ENCODE measurements around the gene TK2. TPM values are rescaled to one million over a fixed set of nuclear protein-coding genes. Genes with fewer than 3 reads are reported as not detected.

Gene TK2
- total and polyA plus RNA-seq, 9 of the 15 experiments (the other 6 are each of a cell fraction or from before 2014, with no cell fraction given): 1.1 to 10.2 (median 5.3) TPM

DNA sequence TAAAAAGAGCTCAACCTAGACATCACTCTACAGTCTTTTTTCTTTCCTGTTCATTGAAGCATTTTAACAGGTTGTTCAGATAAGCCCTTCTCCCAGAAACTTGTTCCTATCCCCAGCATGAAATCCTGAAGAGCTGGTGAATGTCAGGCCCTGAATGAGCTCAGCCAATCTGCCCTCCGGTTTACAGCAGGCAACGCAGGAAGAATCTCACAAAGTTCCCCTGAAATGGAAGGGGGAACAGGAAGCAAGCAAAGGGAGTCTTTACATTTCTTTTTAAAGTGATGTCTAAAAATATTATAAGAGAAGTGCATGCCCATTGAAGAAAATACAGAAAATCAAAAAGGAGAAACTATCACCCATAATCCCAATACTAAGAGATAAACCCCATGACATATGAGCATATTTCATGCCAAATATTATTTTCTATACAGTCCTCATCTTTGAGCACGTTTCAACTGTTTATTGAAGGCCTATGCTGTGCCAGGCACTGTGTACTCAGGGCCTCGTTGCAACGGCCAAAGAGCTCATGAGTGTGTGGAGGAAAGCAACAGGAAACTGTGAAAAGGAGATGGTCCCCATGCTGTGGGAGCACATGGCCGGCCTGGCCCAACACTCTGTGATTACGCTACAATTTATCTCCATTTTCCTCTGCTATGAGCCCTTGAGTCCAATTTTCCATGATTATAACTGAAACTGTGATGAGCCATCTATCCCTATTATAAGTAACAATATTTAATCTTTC is 5.7 kb downstream of the TK2 start:
- TF ChIP-seq MAFG (tag; conservative IDR thresholded peaks at IDR 0.05) (no peak), ZNF134 (CRISPR knock-in tag; conservative IDR thresholded peaks at IDR 0.05) (no peak)
- TF ChIP-seq, protein P1, sequence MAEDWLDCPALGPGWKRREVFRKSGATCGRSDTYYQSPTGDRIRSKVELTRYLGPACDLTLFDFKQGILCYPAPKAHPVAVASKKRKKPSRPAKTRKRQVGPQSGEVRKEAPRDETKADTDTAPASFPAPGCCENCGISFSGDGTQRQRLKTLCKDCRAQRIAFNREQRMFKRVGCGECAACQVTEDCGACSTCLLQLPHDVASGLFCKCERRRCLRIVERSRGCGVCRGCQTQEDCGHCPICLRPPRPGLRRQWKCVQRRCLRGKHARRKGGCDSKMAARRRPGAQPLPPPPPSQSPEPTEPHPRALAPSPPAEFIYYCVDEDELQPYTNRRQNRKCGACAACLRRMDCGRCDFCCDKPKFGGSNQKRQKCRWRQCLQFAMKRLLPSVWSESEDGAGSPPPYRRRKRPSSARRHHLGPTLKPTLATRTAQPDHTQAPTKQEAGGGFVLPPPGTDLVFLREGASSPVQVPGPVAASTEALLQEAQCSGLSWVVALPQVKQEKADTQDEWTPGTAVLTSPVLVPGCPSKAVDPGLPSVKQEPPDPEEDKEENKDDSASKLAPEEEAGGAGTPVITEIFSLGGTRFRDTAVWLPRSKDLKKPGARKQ (CRISPR knock-in tag; IDR thresholded peaks at IDR 0.05): no peak
- TF ChIP-seq, protein P2, sequence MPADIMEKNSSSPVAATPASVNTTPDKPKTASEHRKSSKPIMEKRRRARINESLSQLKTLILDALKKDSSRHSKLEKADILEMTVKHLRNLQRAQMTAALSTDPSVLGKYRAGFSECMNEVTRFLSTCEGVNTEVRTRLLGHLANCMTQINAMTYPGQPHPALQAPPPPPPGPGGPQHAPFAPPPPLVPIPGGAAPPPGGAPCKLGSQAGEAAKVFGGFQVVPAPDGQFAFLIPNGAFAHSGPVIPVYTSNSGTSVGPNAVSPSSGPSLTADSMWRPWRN (IDR thresholded peaks at IDR 0.05; ENCODE audit: low read depth): no peak
- ChIA-PET CTCF (ENCODE audit: low intra/inter-chr PET ratio) (no interaction called here), POLR2A (interaction anchor here (0.6 to 2.5 kb wide), 3 partner anchors 8 to 17 kb away, joined by 3 to 16 read pairs (median 5); partner anchors contain the start of gene CKLF)
- H3K36me3 ChIP-seq (ENCODE audit: control insufficient read depth, insufficient read depth, low read length): no peaks in the 10 kb centered on the region
- in situ Hi-C loops (cut with MboI) (no loop called here), intact Hi-C loops (cut with micrococcal nuclease) (no loop called here)
- no peak for ATAC-seq
- H3K4me2 ChIP-seq (ENCODE audit: insufficient read depth, low read length): no peak overlapping the region
- H3K27me3 ChIP-seq (ENCODE audit: control insufficient read depth in 2 of 2, insufficient read depth in 2 of 2, low read length in 2 of 2): no peaks in the 10 kb centered on the region
- no peak overlapping the region; the same call in 1 of the 2 replicates for H2AFZ ChIP-seq (ENCODE audit: low read depth, low read length)
- H3K9me3 ChIP-seq (replicated peaks; ENCODE audit: control insufficient read depth, insufficient read depth, low read depth, low read length): no peaks in the 10 kb centered on the region
- H3K9me1 ChIP-seq (ENCODE audit: control insufficient read depth, insufficient read depth, low read length): peaks cover 2% of the 10 kb centered on the region
- no peak overlapping the region for H3K4me3 ChIP-seq
- H3K79me2 ChIP-seq (ENCODE audit: control insufficient read depth, insufficient read depth, low read length): no peaks in the 10 kb centered on the region; the same call in 2 of the 3 replicates
- no peak overlapping the region for H3K27ac ChIP-seq (ENCODE audit: extremely low read depth, low read depth, low read length)
- FAIRE-seq: no peak
- WGBS (ENCODE audit: insufficient coverage, low coverage, missing lambda C conversion rate): 66% methylated on average over 7 of the region's 7 CpGs
- DNase-seq (ENCODE audit: extremely low read depth in 1 of 4, low spot score in 3 of 4): no peak
- no TSS peak for BruUV-seq (replicated peaks)
- peaks cover 9 to 10% of the 10 kb centered on the region in 2 experiments; a peak in 4 of 5 replicates for H3K4me1 ChIP-seq (replicated peaks in 1 of 2; ENCODE audit: control insufficient read depth in 2 of 2, insufficient read depth in 2 of 2, low read length in 2 of 2)
- no peak overlapping the region for H3K9ac ChIP-seq (ENCODE audit: insufficient read depth in 1 of 2, low read depth in 2 of 2, low read length in 2 of 2)
- no peaks in the 10 kb centered on the region for H4K20me1 ChIP-seq (replicated peaks; ENCODE audit: control insufficient read depth, insufficient read depth, low read length)
